ENCODE results near the gene TCERG1L.
"Not testable (repeated sequence)": the region's sequence is repeated elsewhere in the genome, so short reads cannot be mapped to it uniquely, and the experiment has no call there.

TCERG1L gene

GRCh38 chr10:131115801-131116200 lies 195.7 kb downstream of the TCERG1L start:
- DNase-seq (ENCODE audit: low read depth, low spot score), result no peak

GRCh38 chr10:131115321-131115720 lies 196.2 kb downstream of the TCERG1L start:
- no peak overlapping the region for H3K27ac ChIP-seq
- no peak for DNase-seq (ENCODE audit: low read depth, low spot score)

More at GRCh38 chr10:131115801-131116200, 195.7 kb downstream of the TCERG1L start:
- H3K27ac ChIP-seq, result no peak overlapping the region

GRCh38 chr10:131114846-131115245 lies 196.7 kb downstream of the TCERG1L start:
- no peak overlapping the region for H3K27ac ChIP-seq
- DNase-seq (ENCODE audit: low read depth, low spot score), result no peak

GRCh38 chr10:131113709-131114291 lies 197.7 kb downstream of the TCERG1L start:
- H3K27ac ChIP-seq, result no peak overlapping the region
- no peak for DNase-seq (ENCODE audit: low read depth, low spot score)

GRCh38 chr10:131113165-131113564 lies 198.4 kb downstream of the TCERG1L start:
- DNase-seq (ENCODE audit: low read depth, low spot score), result no peak
- H3K27ac ChIP-seq, result no peak overlapping the region

- H3K27ac ChIP-seq, result no peak overlapping the region
- DNase-seq (ENCODE audit: low read depth, low spot score), result no peak
Observed at GRCh38 chr10:131112691-131113090, 198.8 kb downstream of the TCERG1L start.

GRCh38 chr10:131111471-131112080 lies 199.9 kb downstream of the TCERG1L start:
- no peak for DNase-seq (ENCODE audit: low read depth, low spot score)
- H3K27ac ChIP-seq, result no peak overlapping the region

GRCh38 chr10:131111007-131111406 lies 200.5 kb downstream of the TCERG1L start:
- H3K27ac ChIP-seq, result no peak overlapping the region
- no peak for DNase-seq (ENCODE audit: low read depth, low spot score)

GRCh38 chr10:131110241-131110783 lies 201.2 kb downstream of the TCERG1L start:
- H3K27ac ChIP-seq, result no peak overlapping the region
- DNase-seq (ENCODE audit: low read depth, low spot score), result no peak

- no peak for DNase-seq (ENCODE audit: low read depth, low spot score)
- H3K27ac ChIP-seq, result no peak overlapping the region
Observed at GRCh38 chr10:131109726-131110125, 201.8 kb downstream of the TCERG1L start.

- no peak overlapping the region for H3K27ac ChIP-seq
- no peak for DNase-seq (ENCODE audit: low read depth, low spot score)
Observed at GRCh38 chr10:131109291-131109690, 202.2 kb downstream of the TCERG1L start.

GRCh38 chr10:131107970-131108369 lies 203.6 kb downstream of the TCERG1L start:
- no peak overlapping the region for H3K27ac ChIP-seq
- DNase-seq (ENCODE audit: low read depth, low spot score), result no peak

GRCh38 chr10:131102676-131103075 lies 208.8 kb downstream of the TCERG1L start:
- DNase-seq (ENCODE audit: low read depth, low spot score), result no peak
- H3K27ac ChIP-seq, result no peak overlapping the region

GRCh38 chr10:131102147-131102546 lies 209.4 kb downstream of the TCERG1L start:
- no peak overlapping the region for H3K27ac ChIP-seq
- no peak for DNase-seq (ENCODE audit: low read depth, low spot score)

GRCh38 chr10:131100418-131101410 lies 210.8 kb downstream of the TCERG1L start:
- DNase-seq (ENCODE audit: low read depth, low spot score); H3K27ac ChIP-seq: not testable (repeated sequence)

- H3K27ac ChIP-seq, result no peak overlapping the region
- DNase-seq (ENCODE audit: low read depth, low spot score), result no peak
Observed at GRCh38 chr10:131099028-131099726, 212.3 kb downstream of the TCERG1L start.

GRCh38 chr10:131098416-131098952 lies 213.0 kb downstream of the TCERG1L start:
- H3K27ac ChIP-seq, result no peak overlapping the region
- DNase-seq (ENCODE audit: low read depth, low spot score), result no peak

- no peak overlapping the region for H3K27ac ChIP-seq
- DNase-seq (ENCODE audit: low read depth, low spot score), result no peak
Observed at GRCh38 chr10:131096031-131096430, 215.5 kb downstream of the TCERG1L start.

- peak overlapping the region; percentile 54 for H3K27ac ChIP-seq
- no peak for DNase-seq (ENCODE audit: low read depth, low spot score)
Observed at GRCh38 chr10:131095313-131095580, 216.3 kb downstream of the TCERG1L start.

Data from epithelial cell of prostate (primary cell).